ENCODE results near the gene MICAL3.

The MICAL3 gene

DNA sequence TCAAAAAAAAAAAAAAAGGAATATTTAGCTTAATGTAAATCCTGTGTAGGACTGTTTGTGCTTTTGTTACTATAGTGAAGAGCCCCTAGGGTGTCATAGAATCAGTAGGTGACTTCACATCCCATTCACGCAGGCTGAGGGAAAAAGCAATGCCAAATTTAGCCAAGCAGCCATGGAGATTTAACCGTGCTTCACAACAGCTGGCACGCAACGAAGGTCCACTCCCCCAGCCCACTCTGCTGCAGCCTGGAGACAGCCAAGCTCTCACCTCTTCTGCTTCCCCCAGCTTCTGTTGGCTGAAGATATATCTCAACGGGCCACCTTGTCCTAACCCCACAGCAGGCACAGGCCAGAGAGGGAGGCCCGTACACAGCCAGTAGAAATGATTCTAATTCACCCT, 171.3 kb downstream of the MICAL3 start:
- Histone ChIP-seq H3K27ac (ENCODE audit: low read depth, low read length, poor library complexity, severe bottlenecking) (no peak overlapping the region), H4K20me1 (ENCODE audit: insufficient read depth, low read length) (no peaks in the 10 kb centered on the region), H3K36me3 (ENCODE audit: insufficient read depth, low read length) (no peaks in the 10 kb centered on the region), H3F3A (ENCODE audit: insufficient read depth, low read length) (no peaks in the 10 kb centered on the region), H3K27me3 (ENCODE audit: insufficient read depth, low read length) (no peaks in the 10 kb centered on the region), H3K79me2 (ENCODE audit: insufficient read depth, low read length) (no peaks in the 10 kb centered on the region), H3K9ac (ENCODE audit: low read length) (no peak overlapping the region), H3K4me1 (ENCODE audit: insufficient read depth, low read length, severe bottlenecking) (no peaks in the 10 kb centered on the region), H3K9me2 (ENCODE audit: low read depth, low read length) (no peaks in the 10 kb centered on the region), H3K4me3 (ENCODE audit: low read depth, low read length, poor library complexity, severe bottlenecking) (no peak overlapping the region), H3K4me2 (ENCODE audit: low read length) (no peak overlapping the region), H2AFZ (ENCODE audit: low read length) (no peak overlapping the region), H3K9me3 (ENCODE audit: low read length) (no peaks in the 10 kb centered on the region)
- TF ChIP-seq EZH2 (IDR thresholded peaks at IDR 0.05; ENCODE audit: borderline replicate concordance, low read length) = no peak
- TF ChIP-seq, protein P1, sequence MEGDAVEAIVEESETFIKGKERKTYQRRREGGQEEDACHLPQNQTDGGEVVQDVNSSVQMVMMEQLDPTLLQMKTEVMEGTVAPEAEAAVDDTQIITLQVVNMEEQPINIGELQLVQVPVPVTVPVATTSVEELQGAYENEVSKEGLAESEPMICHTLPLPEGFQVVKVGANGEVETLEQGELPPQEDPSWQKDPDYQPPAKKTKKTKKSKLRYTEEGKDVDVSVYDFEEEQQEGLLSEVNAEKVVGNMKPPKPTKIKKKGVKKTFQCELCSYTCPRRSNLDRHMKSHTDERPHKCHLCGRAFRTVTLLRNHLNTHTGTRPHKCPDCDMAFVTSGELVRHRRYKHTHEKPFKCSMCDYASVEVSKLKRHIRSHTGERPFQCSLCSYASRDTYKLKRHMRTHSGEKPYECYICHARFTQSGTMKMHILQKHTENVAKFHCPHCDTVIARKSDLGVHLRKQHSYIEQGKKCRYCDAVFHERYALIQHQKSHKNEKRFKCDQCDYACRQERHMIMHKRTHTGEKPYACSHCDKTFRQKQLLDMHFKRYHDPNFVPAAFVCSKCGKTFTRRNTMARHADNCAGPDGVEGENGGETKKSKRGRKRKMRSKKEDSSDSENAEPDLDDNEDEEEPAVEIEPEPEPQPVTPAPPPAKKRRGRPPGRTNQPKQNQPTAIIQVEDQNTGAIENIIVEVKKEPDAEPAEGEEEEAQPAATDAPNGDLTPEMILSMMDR (IDR thresholded peaks at IDR 0.05; ENCODE audit: low read length) = no peak

DNA sequence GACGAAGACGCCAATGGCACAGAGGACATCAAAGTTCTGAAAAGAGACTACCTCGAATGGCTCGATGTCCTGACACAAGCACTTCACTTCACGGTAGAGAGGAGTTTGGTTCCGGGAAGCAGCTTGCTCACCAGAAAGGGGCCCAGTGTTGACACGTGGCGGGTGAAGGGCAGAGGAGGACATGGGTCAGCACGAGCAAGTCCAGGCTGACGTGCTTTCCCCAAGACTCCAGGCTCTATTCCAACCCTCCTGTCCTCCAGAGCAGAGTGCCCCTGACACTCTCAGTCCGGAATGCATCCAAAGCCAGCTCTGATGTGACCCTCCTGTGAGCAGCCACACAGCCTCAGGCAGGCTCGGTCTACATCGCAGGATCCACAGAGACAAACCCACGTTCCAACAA, 172.6 kb downstream of the MICAL3 start:
- H3K4me1 ChIP-seq (ENCODE audit: insufficient read depth, low read length, severe bottlenecking) = no peaks in the 10 kb centered on the region
- TF ChIP-seq, protein P1 (IDR thresholded peaks at IDR 0.05; ENCODE audit: low read length) = no peak
- TF ChIP-seq EZH2 (IDR thresholded peaks at IDR 0.05; ENCODE audit: borderline replicate concordance, low read length) = no peak
- H3K79me2 ChIP-seq (ENCODE audit: insufficient read depth, low read length) = no peaks in the 10 kb centered on the region
- H4K20me1 ChIP-seq (ENCODE audit: insufficient read depth, low read length) = no peaks in the 10 kb centered on the region
- no peaks in the 10 kb centered on the region for H3K9me3 ChIP-seq (ENCODE audit: low read length)
- no peaks in the 10 kb centered on the region for H3K27me3 ChIP-seq (ENCODE audit: insufficient read depth, low read length)
- no peak overlapping the region for H2AFZ ChIP-seq (ENCODE audit: low read length)
- H3F3A ChIP-seq (ENCODE audit: insufficient read depth, low read length) = no peaks in the 10 kb centered on the region
- H3K4me2 ChIP-seq (ENCODE audit: low read length) = no peak overlapping the region
- no peak overlapping the region for H3K4me3 ChIP-seq (ENCODE audit: low read depth, low read length, poor library complexity, severe bottlenecking)
- no peak overlapping the region for H3K9ac ChIP-seq (ENCODE audit: low read length)
- H3K9me2 ChIP-seq (ENCODE audit: low read depth, low read length) = no peaks in the 10 kb centered on the region
- H3K36me3 ChIP-seq (ENCODE audit: insufficient read depth, low read length) = no peaks in the 10 kb centered on the region
- no peak overlapping the region for H3K27ac ChIP-seq (ENCODE audit: low read depth, low read length, poor library complexity, severe bottlenecking)

DNA sequence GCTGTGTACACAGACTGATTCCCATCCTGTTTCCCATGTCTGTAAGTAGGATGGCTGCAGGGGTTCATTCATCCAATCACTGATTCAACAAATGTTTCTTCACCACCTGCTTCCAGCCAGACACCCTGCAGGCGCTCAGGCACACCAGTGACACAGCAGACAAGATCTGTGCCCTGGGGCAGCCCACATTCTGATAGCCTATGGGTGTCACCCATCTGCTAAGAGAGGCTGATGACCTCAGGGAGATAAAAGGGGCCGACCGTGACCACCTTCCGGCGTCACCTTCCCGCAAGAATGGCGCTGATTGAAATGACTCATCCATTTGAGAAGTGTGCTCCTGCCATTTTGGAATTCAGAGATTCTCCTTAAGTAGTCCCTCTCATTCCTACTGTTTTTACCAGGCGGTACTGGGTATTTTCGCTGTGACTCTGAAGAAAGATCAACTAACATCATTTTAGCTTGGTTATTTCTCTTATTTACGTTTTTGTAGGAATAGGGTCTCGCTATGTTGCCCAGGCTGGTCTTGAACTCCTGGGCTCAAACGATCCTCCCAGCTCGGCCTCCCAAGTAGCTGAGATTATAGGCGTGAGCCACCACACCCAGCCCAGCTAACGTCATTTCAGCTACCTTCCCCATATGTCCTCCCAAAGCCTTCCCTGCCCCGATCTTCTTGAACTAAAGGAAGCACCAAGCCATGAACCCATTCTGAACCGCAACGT, 176.8 kb downstream of the MICAL3 start:
- no peak overlapping the region for H3K9ac ChIP-seq (ENCODE audit: low read length)
- H3K9me3 ChIP-seq (ENCODE audit: low read length) = no peaks in the 10 kb centered on the region
- H3K9me2 ChIP-seq (ENCODE audit: low read depth, low read length) = no peaks in the 10 kb centered on the region
- TF ChIP-seq EZH2 (IDR thresholded peaks at IDR 0.05; ENCODE audit: borderline replicate concordance, low read length) = no peak
- TF ChIP-seq, protein P1 (IDR thresholded peaks at IDR 0.05; ENCODE audit: low read length) = no peak
- H2AFZ ChIP-seq (ENCODE audit: low read length) = no peak overlapping the region
- no peaks in the 10 kb centered on the region for H3K36me3 ChIP-seq (ENCODE audit: insufficient read depth, low read length)
- no peaks in the 10 kb centered on the region for H3K79me2 ChIP-seq (ENCODE audit: insufficient read depth, low read length)
- peaks cover 3% of the 10 kb centered on the region for H3K4me1 ChIP-seq (ENCODE audit: insufficient read depth, low read length, severe bottlenecking)
- H3F3A ChIP-seq (ENCODE audit: insufficient read depth, low read length) = no peaks in the 10 kb centered on the region
- no peaks in the 10 kb centered on the region for H4K20me1 ChIP-seq (ENCODE audit: insufficient read depth, low read length)
- H3K4me3 ChIP-seq (ENCODE audit: low read depth, low read length, poor library complexity, severe bottlenecking) = no peak overlapping the region
- no peak overlapping the region for H3K27ac ChIP-seq (ENCODE audit: low read depth, low read length, poor library complexity, severe bottlenecking)
- H3K4me2 ChIP-seq (ENCODE audit: low read length) = no peak overlapping the region
- H3K27me3 ChIP-seq (ENCODE audit: insufficient read depth, low read length) = no peaks in the 10 kb centered on the region
